Mammary epithelial cell (primary cell): ENCODE measurements around the gene FAM180A.

ENCODE experiments used
- EZH2 ChIP-seq: IDR thresholded peaks from 2 replicates; pipeline ENCODE4 v1.6.1; 2012; ENCODE audit warnings: low read length, inconsistent platforms, borderline replicate concordance
- TF ChIP-seq, protein P1 (sequence below), 2 donors: IDR thresholded peaks in 1 of 2; conservative IDR thresholded peaks in 1 of 2; 2 replicates each; pipeline ENCODE4 v1.5.1; 2011 to 2012; ENCODE audit warnings: inconsistent platforms in 2 of 2, low read length in 2 of 2, mild to moderate bottlenecking in 2 of 2, control low read depth in 1 of 2, low read depth in 1 of 2; ENCODE audit not compliant: insufficient read depth in 1 of 2; ENCODE audit errors: extremely low read depth in 1 of 2

DNA sequence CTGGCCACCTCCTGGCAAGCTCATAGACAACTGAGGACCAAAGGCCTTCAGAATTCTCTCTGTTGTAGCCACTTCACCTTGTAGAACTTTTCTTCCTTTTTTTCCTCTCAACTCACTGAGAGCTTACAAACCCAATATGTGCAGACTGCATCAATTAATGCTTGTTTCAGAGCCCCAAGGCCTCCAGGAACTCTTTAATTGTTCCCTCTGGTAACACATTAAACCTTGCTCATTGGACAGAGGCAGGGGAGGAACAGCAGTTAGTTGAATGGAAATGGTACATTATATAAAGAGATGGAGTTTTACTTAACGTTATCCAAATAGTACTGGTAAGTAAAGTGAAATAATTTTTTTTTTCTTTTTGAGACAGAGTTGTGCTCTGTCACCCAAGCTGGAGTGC is 61.1 kb downstream of the FAM180A start:
- TF ChIP-seq, protein P1, sequence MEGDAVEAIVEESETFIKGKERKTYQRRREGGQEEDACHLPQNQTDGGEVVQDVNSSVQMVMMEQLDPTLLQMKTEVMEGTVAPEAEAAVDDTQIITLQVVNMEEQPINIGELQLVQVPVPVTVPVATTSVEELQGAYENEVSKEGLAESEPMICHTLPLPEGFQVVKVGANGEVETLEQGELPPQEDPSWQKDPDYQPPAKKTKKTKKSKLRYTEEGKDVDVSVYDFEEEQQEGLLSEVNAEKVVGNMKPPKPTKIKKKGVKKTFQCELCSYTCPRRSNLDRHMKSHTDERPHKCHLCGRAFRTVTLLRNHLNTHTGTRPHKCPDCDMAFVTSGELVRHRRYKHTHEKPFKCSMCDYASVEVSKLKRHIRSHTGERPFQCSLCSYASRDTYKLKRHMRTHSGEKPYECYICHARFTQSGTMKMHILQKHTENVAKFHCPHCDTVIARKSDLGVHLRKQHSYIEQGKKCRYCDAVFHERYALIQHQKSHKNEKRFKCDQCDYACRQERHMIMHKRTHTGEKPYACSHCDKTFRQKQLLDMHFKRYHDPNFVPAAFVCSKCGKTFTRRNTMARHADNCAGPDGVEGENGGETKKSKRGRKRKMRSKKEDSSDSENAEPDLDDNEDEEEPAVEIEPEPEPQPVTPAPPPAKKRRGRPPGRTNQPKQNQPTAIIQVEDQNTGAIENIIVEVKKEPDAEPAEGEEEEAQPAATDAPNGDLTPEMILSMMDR (conservative IDR thresholded peaks at IDR 0.05 in 1 of 2, IDR thresholded peaks at IDR 0.05 in 1 of 2; ENCODE audit: extremely low read depth in 1 of 2, insufficient read depth in 1 of 2, low read depth in 1 of 2, low read length in 2 of 2), result no peak
- no peak for TF ChIP-seq EZH2
